Measurements from ENCODE around the gene C16orf86.

DNA sequence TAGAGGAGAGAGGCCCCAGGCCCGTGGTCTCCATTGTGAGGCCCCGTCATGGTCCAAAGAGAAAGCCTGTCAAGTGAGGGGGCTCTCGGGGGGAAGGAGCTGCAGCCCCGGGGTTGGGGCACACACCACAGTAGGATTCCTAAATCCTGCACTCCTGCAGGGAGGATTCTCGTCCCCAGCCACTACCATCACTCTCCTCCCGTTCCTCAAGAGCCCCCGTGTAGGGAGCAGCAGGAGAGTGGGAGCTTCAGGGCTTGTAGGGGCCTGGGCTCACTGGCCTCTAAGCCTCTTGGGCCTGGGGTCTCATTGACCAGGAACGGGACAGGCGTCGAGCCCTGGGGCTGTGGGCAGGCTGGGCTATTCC is 821 bp downstream of the C16orf86 start:
- TF ChIP-seq CHD2 (IDR thresholded peaks at IDR 0.05; ENCODE audit: low read length, partially characterized antibody) (no peak), POLR2AphosphoS2 (conservative IDR thresholded peaks at IDR 0.05; ENCODE audit: low read length) (no peak), EP300 (IDR thresholded peaks at IDR 0.05) (no peak)

All from A549 (cell line).